ENCODE data around the gene CCDC170.

- TF ChIP-seq, protein P1, sequence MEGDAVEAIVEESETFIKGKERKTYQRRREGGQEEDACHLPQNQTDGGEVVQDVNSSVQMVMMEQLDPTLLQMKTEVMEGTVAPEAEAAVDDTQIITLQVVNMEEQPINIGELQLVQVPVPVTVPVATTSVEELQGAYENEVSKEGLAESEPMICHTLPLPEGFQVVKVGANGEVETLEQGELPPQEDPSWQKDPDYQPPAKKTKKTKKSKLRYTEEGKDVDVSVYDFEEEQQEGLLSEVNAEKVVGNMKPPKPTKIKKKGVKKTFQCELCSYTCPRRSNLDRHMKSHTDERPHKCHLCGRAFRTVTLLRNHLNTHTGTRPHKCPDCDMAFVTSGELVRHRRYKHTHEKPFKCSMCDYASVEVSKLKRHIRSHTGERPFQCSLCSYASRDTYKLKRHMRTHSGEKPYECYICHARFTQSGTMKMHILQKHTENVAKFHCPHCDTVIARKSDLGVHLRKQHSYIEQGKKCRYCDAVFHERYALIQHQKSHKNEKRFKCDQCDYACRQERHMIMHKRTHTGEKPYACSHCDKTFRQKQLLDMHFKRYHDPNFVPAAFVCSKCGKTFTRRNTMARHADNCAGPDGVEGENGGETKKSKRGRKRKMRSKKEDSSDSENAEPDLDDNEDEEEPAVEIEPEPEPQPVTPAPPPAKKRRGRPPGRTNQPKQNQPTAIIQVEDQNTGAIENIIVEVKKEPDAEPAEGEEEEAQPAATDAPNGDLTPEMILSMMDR (conservative IDR thresholded peaks at IDR 0.05 in 1 of 2, IDR thresholded peaks at IDR 0.05 in 1 of 2; ENCODE audit: extremely low read depth in 1 of 2, insufficient read depth in 1 of 2, low read depth in 1 of 2, low read length in 2 of 2), result no peak
- TF ChIP-seq EZH2 (IDR thresholded peaks at IDR 0.05; ENCODE audit: borderline replicate concordance, low read length), result no peak
Observed at GRCh38 chr6:151624071-151624470, 130.3 kb downstream of the CCDC170 start.

Data from mammary epithelial cell (primary cell).